Mesendoderm (in vitro differentiated cells): Measurements from ENCODE around the gene TAT. TPM values are rescaled to one million over a fixed set of nuclear protein-coding genes. Genes with fewer than 3 reads are reported as not detected.

Experiments used
- DNase-seq: peaks from one replicate; pipeline ENCODE4 v3.0.0; 2013
- H2AK5ac ChIP-seq: 2 replicates; pipeline ENCODE4 v1.6.1; 2013; ENCODE audit warnings: low read length, inconsistent platforms
- H2BK120ac ChIP-seq: 2 replicates; pipeline ENCODE4 v1.6.1; 2013; ENCODE audit warnings: low read depth, mild to moderate bottlenecking, low read length, moderate library complexity, mixed read lengths
- H2BK15ac ChIP-seq: replicated peaks from 2 replicates; pipeline ENCODE4 v1.6.1; 2013; ENCODE audit warnings: low read depth, mild to moderate bottlenecking, moderate library complexity
- H2BK5ac ChIP-seq: 2 replicates; pipeline ENCODE4 v1.6.1; 2013; ENCODE audit warnings: low read length, inconsistent platforms
- H3K18ac ChIP-seq: 2 replicates; pipeline ENCODE4 v1.6.1; 2013; ENCODE audit warnings: mild to moderate bottlenecking, low read length, mixed read lengths
- H3K23ac ChIP-seq: one replicate; pipeline ENCODE4 v1.6.1; 2013; ENCODE audit warnings: low read length
- H3K27ac ChIP-seq: 2 replicates; pipeline ENCODE4 v1.5.1; 2013; ENCODE audit warnings: low read depth, mild to moderate bottlenecking, inconsistent platforms, low read length, moderate library complexity
- H3K27me3 ChIP-seq: 2 replicates; pipeline ENCODE4 v1.6.1; 2013; ENCODE audit warnings: low read length, control low read depth, mild to moderate bottlenecking, inconsistent platforms; ENCODE audit not compliant: insufficient read depth, poor library complexity
- H3K36me3 ChIP-seq: 2 replicates; pipeline ENCODE4 v1.6.1; 2013; ENCODE audit warnings: low read length, inconsistent platforms; ENCODE audit not compliant: control insufficient read depth, insufficient read depth
- H3K4ac ChIP-seq: one replicate; pipeline ENCODE4 v1.6.1; 2013; ENCODE audit warnings: low read depth, mild to moderate bottlenecking, low read length, moderate library complexity
- H3K4me1 ChIP-seq: 2 replicates; pipeline ENCODE4 v1.6.1; 2013; ENCODE audit warnings: low read depth, low read length, inconsistent platforms; ENCODE audit not compliant: control insufficient read depth
- H3K4me2 ChIP-seq: 2 replicates; pipeline ENCODE4 v1.6.1; 2013; ENCODE audit warnings: low read length
- H3K4me3 ChIP-seq: 2 replicates; pipeline ENCODE4 v1.5.1; 2013; ENCODE audit warnings: mild to moderate bottlenecking, low read length
- H3K56ac ChIP-seq: one replicate; pipeline ENCODE4 v1.6.1; 2013; ENCODE audit warnings: low read length
- H3K79me1 ChIP-seq: 2 replicates; pipeline ENCODE4 v1.6.1; 2013; ENCODE audit warnings: low read length, inconsistent platforms
- H3K79me2 ChIP-seq: 2 replicates; pipeline ENCODE4 v1.6.1; 2013; ENCODE audit warnings: mild to moderate bottlenecking, low read length; ENCODE audit not compliant: control insufficient read depth, insufficient read depth
- H3K9ac ChIP-seq: 2 replicates; pipeline ENCODE4 v1.6.1; 2013; ENCODE audit warnings: low read length, inconsistent platforms
- H4K5ac ChIP-seq: one replicate; pipeline ENCODE4 v1.6.1; 2013; ENCODE audit warnings: low read length
- H4K8ac ChIP-seq: one replicate; pipeline ENCODE4 v1.6.1; 2013; ENCODE audit warnings: low read depth, mild to moderate bottlenecking, control low read depth, low read length, moderate library complexity
- WGBS: extraction: QIAGEN DNeasy Blood & Tissue Kit; methylation state at CpG from one replicate; pipeline ENCODE4 v1.1.7; 2013; ENCODE audit warnings: low lambda C conversion rate, missing lambda C conversion rate; ENCODE audit not compliant: insufficient coverage; ENCODE audit errors: extremely low coverage; 5-methylcytosine and 5-hydroxymethylcytosine counted together
- small RNA-seq: library from polyadenylated mRNA; stranded (forward); fragments of <200 nt; extraction: miRNeasy Mini kit (QIAGEN cat#:217004); gene quantifications from one replicate; pipeline ENCODE3, GENCODE V24; 2013; ENCODE audit not compliant: insufficient read depth

The TAT gene

DNA sequence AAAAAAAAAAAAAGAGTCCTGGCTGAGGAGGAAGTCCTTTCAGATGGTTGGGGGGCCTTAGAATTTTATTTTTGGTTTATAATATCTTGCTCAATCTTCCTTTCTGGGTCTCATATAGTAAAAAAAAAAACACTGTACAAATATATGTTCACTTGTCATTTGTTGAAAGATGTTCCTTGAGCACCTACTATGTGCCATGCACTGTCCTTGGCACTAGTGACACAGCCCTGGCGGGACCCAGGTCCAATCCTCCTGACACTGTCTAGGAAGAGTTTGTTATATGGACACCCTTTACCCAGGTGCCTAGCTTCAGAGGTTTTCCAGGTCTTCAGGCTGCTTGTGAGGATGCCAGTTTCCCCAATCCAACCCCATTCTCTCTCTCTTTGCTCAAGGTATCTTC lies 48.6 kb downstream of the TAT start:
- H3K4me3 ChIP-seq = no peak overlapping the region
- no peak overlapping the region for H4K8ac ChIP-seq
- no peak overlapping the region for H2AK5ac ChIP-seq
- peaks cover 8% of the 10 kb centered on the region for H3K4me1 ChIP-seq
- H4K5ac ChIP-seq = no peak overlapping the region
- no peaks in the 10 kb centered on the region for H3K79me1 ChIP-seq
- no peak for DNase-seq
- H3K18ac ChIP-seq = no peak overlapping the region
- H2BK120ac ChIP-seq = no peak overlapping the region
- no peak overlapping the region for H3K4ac ChIP-seq
- H3K9ac ChIP-seq = no peak overlapping the region
- no peak overlapping the region for H2BK5ac ChIP-seq
- no peak overlapping the region for H3K23ac ChIP-seq
- H3K27me3 ChIP-seq = no peaks in the 10 kb centered on the region
- no peaks in the 10 kb centered on the region for H3K79me2 ChIP-seq
- no peak overlapping the region for H2BK15ac ChIP-seq
- no peak overlapping the region for H3K4me2 ChIP-seq
- no CpG with 5 or more reads among the region's 1 CpG for WGBS
- H3K56ac ChIP-seq = no peak overlapping the region
- no peak overlapping the region for H3K27ac ChIP-seq
- H3K36me3 ChIP-seq = no peaks in the 10 kb centered on the region

GRCh38 chr16:71526111-71526631 lies 50.7 kb downstream of the TAT start, which contains the start of gene CHST4:
TSS of gene CHST4 (plus strand) at chr16:71526426. CDS start at chr16:71536678, 10,252 bp downstream.
- H3K4ac ChIP-seq = peak within 1 kb of the TSS; percentile 86
- H3K4me3 ChIP-seq = no peak within 1 kb of the TSS
- DNase-seq = peak; percentile 99
- H2BK15ac ChIP-seq = no peak within 1 kb of the TSS
- no peak within 1 kb of the TSS for H4K8ac ChIP-seq
- peak within 1 kb of the TSS; percentile 94 for H4K5ac ChIP-seq
- H3K79me1 ChIP-seq = no peaks in the 10 kb centered on the region
- H3K18ac ChIP-seq = peak within 1 kb of the TSS; percentile 91
- peak within 1 kb of the TSS; percentile 49 for H3K4me2 ChIP-seq
- H3K36me3 ChIP-seq = no peaks in the 10 kb centered on the region
- peaks cover 8% of the 10 kb centered on the region for H3K4me1 ChIP-seq
- peak within 1 kb of the TSS; percentile 22 for H2BK5ac ChIP-seq
- H3K27ac ChIP-seq = peak within 1 kb of the TSS; percentile 95
- no peaks in the 10 kb centered on the region for H3K79me2 ChIP-seq
- peak within 1 kb of the TSS; percentile 90 for H2BK120ac ChIP-seq
- H3K56ac ChIP-seq = peak within 1 kb of the TSS; percentile 71
- WGBS = no CpG with 5 or more reads among the region's 9 CpGs
- H3K9ac ChIP-seq = peak within 1 kb of the TSS; percentile 44
- no peak within 1 kb of the TSS for H3K23ac ChIP-seq
- H2AK5ac ChIP-seq = no peak within 1 kb of the TSS
- H3K27me3 ChIP-seq = no peaks in the 10 kb centered on the region

DNA sequence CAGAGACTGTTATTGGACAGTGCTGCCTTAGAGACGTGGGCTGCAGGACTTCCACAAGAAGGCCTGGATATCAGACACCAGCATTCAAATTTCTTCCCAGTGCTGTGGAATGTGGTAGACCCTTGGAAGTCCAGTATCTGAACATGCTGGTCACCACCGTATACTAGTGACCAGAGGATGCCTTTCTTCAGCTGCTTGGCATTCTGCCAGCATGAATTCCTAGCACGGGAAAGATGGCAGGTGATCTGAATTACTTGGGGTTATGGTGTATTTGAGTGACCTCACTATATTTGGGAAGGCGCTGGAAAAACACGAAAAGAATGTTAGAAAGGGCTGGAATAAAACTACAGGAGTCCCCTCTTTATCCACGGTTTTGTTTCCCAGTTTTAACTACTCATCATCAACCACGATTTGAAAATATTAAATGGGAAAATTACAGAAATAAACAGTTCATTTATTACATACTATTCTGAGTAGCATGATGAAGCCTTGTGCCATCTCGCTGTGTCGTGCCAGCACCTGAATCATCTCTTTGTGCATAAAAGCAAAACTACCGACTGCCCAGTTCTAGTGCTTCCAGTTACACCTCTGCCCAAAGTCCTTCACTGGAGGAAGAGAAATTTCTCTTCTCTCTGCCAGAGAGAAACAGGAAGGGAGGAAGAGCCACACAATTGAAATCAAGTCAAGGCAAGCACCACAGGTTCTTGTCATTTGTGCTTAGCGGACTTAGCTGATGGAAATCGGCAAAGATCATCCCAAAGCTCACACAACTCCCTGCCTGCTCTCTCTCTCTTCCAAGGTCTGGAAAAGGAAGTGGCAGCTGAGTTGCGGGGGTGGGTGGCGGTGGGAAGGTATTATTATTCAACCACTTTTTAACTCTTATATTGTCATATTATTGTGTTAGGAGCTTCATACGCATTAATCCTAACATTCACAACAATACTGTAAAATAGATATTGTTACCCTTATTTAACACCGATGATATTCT lies 52.0 kb downstream of the TAT start:
- Histone ChIP-seq H3K27me3 (no peaks in the 10 kb centered on the region), H3K36me3 (no peaks in the 10 kb centered on the region), H3K4me1 (peaks cover 8% of the 10 kb centered on the region), H3K9ac (no peak overlapping the region), H2BK5ac (no peak overlapping the region), H3K18ac (peak overlapping the region; percentile 14), H3K23ac (no peak overlapping the region), H3K4me2 (no peak overlapping the region), H4K5ac (no peak overlapping the region), H3K4ac (peak overlapping the region; percentile 21), H4K8ac (no peak overlapping the region), H3K4me3 (no peak overlapping the region), H3K79me1 (no peaks in the 10 kb centered on the region), H2BK120ac (no peak overlapping the region), H3K27ac (peak overlapping the region; percentile 62), H2BK15ac (no peak overlapping the region), H2AK5ac (no peak overlapping the region), H3K79me2 (no peaks in the 10 kb centered on the region), H3K56ac (no peak overlapping the region)
- no CpG with 5 or more reads among the region's 16 CpGs for WGBS
- DNase-seq = peak; percentile 23

GRCh38 chr16:71520550-71520949 lies 56.3 kb downstream of the TAT start:
- no peak overlapping the region for H2AK5ac ChIP-seq
- DNase-seq = no peak
- no peak overlapping the region for H2BK5ac ChIP-seq
- H2BK15ac ChIP-seq = no peak overlapping the region
- H3K36me3 ChIP-seq = no peaks in the 10 kb centered on the region
- H4K5ac ChIP-seq = no peak overlapping the region
- H3K4me1 ChIP-seq = peaks cover 1% of the 10 kb centered on the region
- no CpG with 5 or more reads among the region's 3 CpGs for WGBS
- H3K27ac ChIP-seq = no peak overlapping the region
- H2BK120ac ChIP-seq = no peak overlapping the region
- no peak overlapping the region for H3K23ac ChIP-seq
- no peak overlapping the region for H3K4me3 ChIP-seq
- no peaks in the 10 kb centered on the region for H3K79me2 ChIP-seq
- no peak overlapping the region for H3K56ac ChIP-seq
- no peak overlapping the region for H3K9ac ChIP-seq
- H3K4me2 ChIP-seq = no peak overlapping the region
- no peak overlapping the region for H3K4ac ChIP-seq
- no peak overlapping the region for H4K8ac ChIP-seq
- H3K79me1 ChIP-seq = no peaks in the 10 kb centered on the region
- no peaks in the 10 kb centered on the region for H3K27me3 ChIP-seq
- H3K18ac ChIP-seq = no peak overlapping the region

Small RNA genes lying within 50 kb of the gene (small RNA-seq; reads per million reads assigned to genes)
- not detected for gene RNU6-1061P
